Activated CD4-positive, CD25-positive, alpha-beta regulatory T cell treated with anti-CD3 and anti-CD28 coated beads, Interleukin-2, amount 50 U/mL, for 24 hours (primary cell): ENCODE results near the gene SORL1-AS1.

Experiments
- ATAC-seq, 2 donors: fragments of 150-1000 bp; cut with Tn5 transposase; one replicate each; pipeline ENCODE4 v1.10.0; 2021; ENCODE audit warnings: mild to moderate bottlenecking in 1 of 2, moderate library complexity in 1 of 2

The SORL1-AS1 gene

GRCh38 chr11:121452609-121453150 is at the start of gene SORL1-AS1:
Gene SORL1-AS1 (minus strand): TSS chr11:121452967.
- ATAC-seq: peak; percentile 78

DNA sequence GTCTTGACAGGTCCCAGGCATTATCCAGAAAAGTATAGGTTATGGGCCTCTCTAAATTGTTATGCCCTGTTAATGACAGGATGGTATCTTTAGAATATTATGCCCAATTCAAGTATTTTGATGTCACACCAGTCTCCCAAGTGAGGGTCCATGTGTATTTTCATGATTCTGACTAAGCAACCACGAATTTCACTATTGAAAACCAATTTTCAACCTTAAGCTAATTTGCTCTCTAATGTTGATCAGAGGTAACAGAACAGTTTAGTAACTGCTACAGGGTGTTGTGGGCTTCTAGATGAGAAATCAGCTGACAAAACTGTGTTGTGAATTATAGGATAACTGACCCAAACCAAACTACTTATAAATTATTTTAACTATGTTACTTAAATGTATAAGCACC is 48.0 kb upstream of the SORL1-AS1 start:
- peak in 1 of 2 donors; percentile 62 for ATAC-seq

- no peak for ATAC-seq
These were observed 47.5 kb upstream of the SORL1-AS1 start for GRCh38 chr11:121500275-121500674.

- ATAC-seq: no peak
These were observed 46.6 kb upstream of the SORL1-AS1 start for GRCh38 chr11:121499405-121499804.

DNA sequence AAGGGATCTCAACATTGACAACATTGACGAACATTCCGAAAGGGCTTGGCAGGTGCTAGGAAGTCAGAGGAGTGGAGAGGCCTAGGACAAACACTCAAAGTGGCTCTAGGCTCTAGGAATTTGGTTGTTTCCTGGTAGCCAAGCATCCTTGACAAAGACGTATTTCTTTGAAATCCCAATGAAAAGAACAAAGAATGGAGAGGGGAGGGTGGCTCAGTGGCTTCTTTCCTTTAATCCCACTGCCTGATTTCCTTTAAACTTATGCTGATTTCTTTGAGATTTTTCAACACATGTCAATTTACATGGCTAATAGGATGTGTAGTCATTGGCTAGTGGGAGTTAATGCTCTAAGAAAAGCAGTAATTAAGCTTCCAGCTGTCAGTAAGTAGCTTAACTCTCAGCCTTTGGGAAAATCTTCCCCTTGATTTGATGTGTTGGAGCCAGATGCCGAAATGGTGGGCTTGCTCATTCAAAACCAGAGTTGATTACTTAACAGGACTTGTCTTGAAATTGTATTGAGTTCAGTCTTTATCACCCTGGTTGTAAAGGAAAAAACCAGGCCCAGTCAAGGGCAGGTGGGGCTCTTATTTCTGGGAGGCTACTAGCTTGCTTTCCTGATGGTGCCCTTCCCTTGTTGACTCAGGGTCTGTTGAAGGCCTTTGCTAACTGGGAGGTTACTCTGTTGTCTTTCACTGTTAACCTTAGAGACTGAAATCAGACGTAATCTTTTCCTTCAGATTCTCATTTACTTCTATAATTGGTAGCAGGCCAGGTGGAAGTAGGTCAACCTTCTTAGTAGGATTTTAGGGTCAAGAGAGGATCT is 44.6 kb upstream of the SORL1-AS1 start:
- no peak for ATAC-seq

DNA sequence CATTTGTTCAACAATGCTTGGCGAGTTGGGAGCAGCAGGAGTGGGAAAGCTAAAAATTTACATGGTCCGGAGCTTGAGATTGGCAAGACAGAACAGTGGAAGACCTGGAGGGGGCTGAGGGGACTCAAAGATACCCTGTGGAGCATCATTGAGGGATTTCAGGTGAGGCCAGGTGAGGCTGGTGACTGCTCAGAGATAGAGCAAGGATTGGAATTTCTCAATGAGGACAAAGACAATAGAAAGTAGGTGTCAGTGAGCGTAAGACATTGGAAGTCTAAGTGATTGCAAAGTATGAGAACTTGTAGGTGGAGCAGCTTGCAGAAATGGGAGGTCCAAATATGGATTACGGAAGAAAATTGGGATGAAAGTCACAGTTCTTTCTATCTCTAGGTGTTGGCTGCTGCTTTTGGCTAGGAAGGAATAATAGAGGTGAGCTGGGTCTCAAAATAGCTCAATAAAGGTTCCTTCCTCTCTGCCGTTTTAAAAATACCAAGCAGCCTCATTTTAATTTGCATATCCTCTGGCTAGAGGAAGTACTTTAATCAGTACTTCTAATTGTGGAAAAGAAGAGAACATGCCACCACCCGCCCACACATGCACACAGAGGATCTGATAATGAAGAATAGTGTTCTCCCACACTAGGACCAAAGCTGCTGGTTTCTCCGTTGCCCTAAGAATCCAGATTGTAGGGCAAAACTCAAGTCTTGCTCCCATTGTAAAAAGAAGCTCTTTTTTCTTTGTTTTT is 41.8 kb upstream of the SORL1-AS1 start:
- peak; percentile 51 to 55 for ATAC-seq

- ATAC-seq: peak in 1 of 2 donors; percentile 13
These were observed 37.1 kb upstream of the SORL1-AS1 start for GRCh38 chr11:121489823-121490222.

DNA sequence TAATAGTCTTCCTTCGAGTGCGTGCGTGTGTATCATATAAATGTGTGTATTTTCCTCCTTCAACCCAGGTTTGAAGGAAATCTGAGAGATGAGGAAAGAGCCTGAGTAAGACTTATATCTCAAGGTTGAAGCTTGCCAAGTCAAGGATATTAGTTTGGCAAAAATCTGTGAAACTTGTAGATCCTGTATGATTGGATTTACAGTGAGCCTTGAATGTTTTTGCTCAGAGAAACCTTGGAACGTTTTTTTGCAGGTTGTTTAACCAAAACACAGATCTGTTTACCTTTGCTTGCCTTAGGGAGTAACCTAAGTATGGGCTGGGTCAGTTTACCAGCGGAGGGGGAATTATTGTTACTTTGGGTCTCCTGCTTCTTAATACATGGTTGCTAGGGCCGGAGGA is 35.9 kb upstream of the SORL1-AS1 start:
- ATAC-seq: no peak

GRCh38 chr11:121488170-121488569 is 35.4 kb upstream of the SORL1-AS1 start:
- no peak for ATAC-seq

- no peak for ATAC-seq
These were observed 34.4 kb upstream of the SORL1-AS1 start for GRCh38 chr11:121487191-121487590.

GRCh38 chr11:121486054-121486453 is 33.3 kb upstream of the SORL1-AS1 start:
- ATAC-seq: no peak

- peak in 1 of 2 donors; percentile 15 for ATAC-seq
These were observed 32.4 kb upstream of the SORL1-AS1 start for GRCh38 chr11:121485216-121485615.

GRCh38 chr11:121483805-121484480 is 31.2 kb upstream of the SORL1-AS1 start:
- ATAC-seq: no peak

DNA sequence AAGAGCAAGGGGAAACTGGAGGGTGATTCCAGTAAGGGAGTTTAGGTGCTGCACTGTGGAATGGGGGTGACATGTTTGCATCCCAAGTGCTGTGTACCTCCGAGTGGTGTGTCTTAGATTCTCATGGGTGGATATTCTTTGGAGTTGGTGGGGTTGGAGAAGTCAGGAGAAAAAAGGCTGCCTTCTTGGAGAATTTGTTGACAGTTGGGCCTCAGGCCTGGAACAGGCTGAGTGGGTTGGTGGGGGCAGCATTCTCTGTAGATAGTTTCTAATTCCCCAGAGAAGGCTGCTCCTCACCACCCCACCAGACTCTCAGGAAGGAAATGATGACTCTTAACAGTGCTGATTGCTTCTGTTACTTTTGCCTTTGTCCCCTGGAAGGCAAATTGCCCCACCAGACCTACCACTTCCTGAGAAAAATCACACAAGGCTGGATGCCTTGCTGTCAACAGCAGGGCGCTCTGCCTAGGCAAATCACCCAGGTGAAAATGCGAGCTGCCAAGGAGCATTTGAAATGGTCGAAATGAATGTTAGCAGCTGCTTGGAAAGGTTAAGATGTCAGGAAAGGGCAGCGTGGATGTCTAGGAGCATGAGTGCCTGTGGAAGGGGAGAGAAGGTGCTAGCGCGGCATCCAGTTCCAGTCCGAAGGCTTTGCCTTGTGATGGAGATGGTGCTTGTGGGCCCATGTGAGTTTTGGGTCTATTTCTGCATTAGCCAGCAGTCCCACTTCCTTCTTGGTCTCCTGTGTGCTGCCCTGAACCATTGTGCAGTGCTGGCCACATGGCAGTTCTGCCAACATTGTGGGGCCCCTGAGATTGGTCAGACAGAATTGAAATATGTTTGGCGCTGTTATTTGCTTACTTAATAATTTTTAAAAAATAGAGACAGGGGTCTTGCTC is 29.7 kb upstream of the SORL1-AS1 start:
- ATAC-seq: peak; percentile 70 to 81

DNA sequence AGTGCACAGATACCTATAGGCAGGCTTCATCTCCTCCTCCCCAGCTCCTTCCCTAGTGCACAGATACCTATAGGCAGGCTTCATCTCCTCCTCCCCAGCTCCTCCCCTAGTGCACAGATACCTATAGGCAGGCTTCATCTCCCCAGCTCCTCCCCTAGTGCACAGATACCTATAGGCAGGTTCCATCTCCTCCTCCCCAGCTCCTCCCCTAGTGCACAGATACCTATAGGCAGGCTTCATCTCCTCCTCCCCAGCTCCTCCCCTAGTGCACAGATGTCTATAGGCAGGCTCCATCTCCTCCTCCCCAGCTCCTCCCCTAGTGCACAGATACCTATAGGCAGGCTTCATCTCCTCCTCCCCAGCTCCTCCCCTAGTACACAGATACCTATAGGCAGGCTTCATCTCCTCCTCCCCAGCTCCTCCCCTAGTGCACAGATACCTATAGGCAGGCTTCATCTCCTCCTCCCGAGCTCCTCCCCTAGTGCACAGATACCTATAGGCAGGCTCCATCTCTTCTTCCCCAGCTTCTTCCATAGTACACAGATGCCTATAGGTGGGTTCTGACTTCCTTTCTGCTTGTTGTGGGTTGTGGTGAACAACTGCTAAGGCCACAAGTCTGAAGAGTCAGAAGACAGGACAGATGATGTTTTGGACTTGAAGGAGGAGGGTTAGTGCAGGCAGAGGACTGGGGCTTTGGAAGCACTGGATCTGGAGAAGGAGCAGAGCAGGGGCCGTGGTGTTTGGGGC is 28.9 kb upstream of the SORL1-AS1 start:
- peak; percentile 79 for ATAC-seq

DNA sequence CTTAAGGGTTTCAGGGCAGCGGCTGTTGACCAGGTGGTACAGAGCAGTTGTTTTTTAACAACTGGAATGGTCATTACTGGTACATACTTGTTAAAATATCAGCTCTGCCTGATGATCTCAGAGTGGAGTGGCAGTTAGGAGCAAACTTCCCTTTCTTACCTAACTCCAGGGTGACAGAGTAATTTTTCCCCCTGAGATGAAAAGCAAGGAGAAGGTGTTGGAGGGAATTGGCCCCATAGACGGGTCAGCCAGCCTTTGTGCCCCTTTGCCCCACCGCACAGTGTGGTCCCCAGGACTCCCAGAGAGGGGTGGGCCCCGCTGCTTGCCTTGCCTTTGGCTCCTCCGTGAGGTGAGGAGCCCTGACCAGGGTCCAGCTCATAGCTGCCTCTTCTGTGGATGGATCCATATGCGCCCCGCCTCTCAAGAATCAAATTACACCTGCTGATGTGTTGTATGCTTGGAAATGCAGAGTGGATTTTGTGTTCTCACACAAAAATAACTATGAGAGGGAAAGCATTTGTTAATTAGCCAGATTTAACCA is 27.0 kb upstream of the SORL1-AS1 start:
- no peak for ATAC-seq

- no peak for ATAC-seq
These were observed 26.3 kb upstream of the SORL1-AS1 start for GRCh38 chr11:121478895-121479697.

DNA sequence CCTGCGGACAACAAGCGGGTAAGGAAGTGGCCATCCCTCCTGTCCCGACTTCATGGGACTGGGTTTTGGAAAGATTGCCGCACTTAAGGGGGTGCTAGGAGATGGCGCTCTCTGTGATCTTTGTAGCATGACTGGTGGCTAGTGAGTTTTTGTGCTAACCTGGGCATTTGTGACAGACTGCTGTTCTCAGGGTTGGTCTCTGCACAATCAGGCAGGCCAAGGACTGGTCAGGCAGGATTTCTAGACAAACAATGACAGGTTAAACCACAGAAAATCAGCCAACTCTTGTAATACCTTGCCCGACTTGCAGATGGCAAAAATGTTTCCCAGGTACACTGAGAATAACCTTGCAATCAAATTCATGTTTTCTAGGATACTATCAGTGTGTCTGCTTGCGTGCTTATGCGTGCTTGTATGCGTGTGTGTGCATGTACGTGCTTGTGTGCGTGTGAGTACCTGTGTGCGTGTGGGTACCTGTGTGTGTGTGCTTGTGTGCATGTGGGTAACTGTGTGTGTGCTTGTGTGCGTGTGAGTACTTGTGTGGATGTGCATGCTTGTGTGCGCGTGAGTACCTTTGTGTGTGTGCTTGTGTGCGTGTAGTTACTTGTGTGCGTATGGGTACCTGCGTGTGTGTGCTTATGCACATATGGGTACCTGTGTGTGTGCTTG is 25.6 kb upstream of the SORL1-AS1 start:
- ATAC-seq: no peak

- peak in 1 of 2 donors; percentile 39 for ATAC-seq
These were observed 23.7 kb upstream of the SORL1-AS1 start for GRCh38 chr11:121476379-121477032.
